SIG-M5 (cell line): ENCODE measurements around the gene SART3.

Experiments
- DNase-seq: peaks from one replicate; lab custom pipeline; 2025; lab: John Stamatoyannopoulos, UW

Gene SART3, protein sequence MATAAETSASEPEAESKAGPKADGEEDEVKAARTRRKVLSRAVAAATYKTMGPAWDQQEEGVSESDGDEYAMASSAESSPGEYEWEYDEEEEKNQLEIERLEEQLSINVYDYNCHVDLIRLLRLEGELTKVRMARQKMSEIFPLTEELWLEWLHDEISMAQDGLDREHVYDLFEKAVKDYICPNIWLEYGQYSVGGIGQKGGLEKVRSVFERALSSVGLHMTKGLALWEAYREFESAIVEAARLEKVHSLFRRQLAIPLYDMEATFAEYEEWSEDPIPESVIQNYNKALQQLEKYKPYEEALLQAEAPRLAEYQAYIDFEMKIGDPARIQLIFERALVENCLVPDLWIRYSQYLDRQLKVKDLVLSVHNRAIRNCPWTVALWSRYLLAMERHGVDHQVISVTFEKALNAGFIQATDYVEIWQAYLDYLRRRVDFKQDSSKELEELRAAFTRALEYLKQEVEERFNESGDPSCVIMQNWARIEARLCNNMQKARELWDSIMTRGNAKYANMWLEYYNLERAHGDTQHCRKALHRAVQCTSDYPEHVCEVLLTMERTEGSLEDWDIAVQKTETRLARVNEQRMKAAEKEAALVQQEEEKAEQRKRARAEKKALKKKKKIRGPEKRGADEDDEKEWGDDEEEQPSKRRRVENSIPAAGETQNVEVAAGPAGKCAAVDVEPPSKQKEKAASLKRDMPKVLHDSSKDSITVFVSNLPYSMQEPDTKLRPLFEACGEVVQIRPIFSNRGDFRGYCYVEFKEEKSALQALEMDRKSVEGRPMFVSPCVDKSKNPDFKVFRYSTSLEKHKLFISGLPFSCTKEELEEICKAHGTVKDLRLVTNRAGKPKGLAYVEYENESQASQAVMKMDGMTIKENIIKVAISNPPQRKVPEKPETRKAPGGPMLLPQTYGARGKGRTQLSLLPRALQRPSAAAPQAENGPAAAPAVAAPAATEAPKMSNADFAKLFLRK

GRCh38 chr12:108560752-108561719 is at the start of gene SART3:
SART3 (minus strand) TSS chr12:108561173; CDS start chr12:108561154, 19 bp downstream.
- peak; percentile 77 for DNase-seq

- DNase-seq: no peak
These were observed 49.4 kb upstream of the SART3 start for GRCh38 chr12:108610336-108610815.

GRCh38 chr12:108609537-108610335 is 48.8 kb upstream of the SART3 start:
- DNase-seq: no peak

DNA sequence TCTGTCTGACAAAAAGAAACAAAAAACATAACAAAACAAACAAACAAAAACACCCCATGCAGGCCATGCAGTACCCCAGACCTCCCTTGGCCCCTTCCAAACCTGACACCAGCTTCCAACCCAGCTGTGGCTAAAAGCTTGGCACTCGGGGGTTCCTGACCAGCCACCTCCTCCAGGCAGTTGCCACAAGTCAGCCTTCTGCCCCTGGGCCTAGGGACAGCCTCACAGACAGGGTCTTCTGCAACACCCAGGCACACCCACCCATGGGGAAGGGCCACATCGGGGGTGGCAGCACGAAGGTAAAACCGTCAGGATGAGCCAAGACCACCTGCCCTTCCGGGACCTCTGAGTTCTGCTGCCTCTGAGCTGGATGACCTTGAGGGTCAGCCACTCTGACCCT is 47.6 kb upstream of the SART3 start:
- no peak for DNase-seq

- no peak for DNase-seq
These were observed 47.1 kb upstream of the SART3 start for GRCh38 chr12:108607981-108608600.

DNA sequence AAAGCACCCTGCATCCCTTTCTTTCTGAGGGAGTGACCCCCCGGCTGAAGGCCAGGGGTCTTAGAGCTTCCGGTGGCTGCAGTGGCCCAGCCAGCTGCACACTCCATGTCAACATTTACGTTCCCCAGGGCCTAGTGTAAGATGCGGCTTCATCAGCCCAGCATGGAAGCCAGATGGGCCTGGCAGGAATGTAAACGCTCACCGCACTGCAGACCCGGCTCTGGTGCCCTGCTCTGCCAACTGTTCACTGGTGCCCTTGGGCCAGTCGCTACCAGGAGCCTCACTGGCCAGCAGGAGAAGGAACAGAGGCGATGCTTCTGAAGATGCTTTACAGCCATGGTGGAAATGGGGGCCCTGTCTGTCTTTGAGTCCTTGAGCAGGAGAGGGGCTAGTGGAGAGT is 45.5 kb upstream of the SART3 start:
- DNase-seq: no peak

GRCh38 chr12:108605690-108606406 is 44.9 kb upstream of the SART3 start:
- DNase-seq: no peak

GRCh38 chr12:108605000-108605689 is 44.2 kb upstream of the SART3 start:
- DNase-seq: no peak

DNA sequence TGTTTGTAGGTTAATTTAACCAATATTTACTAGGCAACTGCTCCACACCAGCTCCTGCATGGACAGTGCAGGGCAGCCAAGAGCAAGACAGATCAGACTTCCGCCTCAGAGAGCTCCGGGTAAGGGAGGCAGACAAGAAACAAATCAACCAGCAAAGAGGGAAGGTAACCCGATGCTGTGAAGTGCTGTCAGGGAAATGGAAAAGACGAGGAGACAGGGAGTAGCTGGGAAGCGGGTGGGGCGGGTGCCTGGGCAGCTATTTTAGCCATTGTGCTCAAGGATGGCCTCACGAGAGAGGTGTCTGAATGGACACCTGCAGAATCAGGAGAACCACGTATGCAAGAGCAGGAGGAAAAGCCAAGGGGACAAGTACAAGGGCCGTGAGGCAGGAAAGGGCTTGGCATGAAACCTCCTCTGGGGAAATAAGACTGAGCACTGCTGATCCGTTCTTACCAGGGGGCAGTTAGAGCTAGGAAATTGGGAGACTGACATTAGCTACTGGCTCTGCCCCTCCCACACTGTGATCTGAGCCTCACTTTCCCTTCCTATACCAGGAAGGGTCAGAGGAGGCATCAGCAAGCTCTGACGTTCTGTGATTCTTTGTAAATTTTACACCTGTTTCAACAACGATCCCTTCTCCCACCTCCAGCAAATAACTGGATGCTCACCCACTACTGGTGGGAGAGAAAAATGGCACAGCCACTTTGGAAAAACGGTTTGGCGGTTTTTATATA is 43.4 kb upstream of the SART3 start:
- DNase-seq: no peak

GRCh38 chr12:108603743-108604142 is 42.8 kb upstream of the SART3 start:
- no peak for DNase-seq

- DNase-seq: no peak
These were observed 42.2 kb upstream of the SART3 start for GRCh38 chr12:108602976-108603704.

DNA sequence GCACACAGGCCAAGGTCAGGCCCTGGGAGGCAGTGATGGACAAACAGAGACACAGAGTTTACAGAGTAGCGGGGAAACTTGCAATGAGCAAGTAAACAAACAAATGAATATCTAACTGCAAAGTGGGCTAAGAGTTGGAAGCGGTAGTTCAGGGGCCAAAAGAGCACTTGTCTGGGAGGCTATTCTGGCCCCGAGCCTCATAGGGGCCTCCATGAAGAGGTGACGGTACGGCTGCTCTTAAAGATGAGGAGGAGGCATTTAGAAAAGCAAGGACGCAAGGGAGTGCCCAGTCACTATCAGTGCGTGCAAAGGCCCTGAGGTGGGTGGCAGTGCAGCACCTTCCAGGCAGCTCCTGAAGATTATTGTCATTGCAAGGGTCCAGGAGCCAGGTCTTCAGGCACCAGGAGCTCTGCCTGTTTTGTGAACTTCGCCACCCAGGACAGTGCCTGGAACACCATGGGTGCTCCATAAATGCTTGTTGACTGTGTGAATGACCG is 41.3 kb upstream of the SART3 start:
- no peak for DNase-seq

- no peak for DNase-seq
These were observed 39.7 kb upstream of the SART3 start for GRCh38 chr12:108600702-108601007.

GRCh38 chr12:108599948-108600701 is 39.2 kb upstream of the SART3 start:
- no peak for DNase-seq

- DNase-seq: no peak
These were observed 38.6 kb upstream of the SART3 start for GRCh38 chr12:108599541-108599940.

DNA sequence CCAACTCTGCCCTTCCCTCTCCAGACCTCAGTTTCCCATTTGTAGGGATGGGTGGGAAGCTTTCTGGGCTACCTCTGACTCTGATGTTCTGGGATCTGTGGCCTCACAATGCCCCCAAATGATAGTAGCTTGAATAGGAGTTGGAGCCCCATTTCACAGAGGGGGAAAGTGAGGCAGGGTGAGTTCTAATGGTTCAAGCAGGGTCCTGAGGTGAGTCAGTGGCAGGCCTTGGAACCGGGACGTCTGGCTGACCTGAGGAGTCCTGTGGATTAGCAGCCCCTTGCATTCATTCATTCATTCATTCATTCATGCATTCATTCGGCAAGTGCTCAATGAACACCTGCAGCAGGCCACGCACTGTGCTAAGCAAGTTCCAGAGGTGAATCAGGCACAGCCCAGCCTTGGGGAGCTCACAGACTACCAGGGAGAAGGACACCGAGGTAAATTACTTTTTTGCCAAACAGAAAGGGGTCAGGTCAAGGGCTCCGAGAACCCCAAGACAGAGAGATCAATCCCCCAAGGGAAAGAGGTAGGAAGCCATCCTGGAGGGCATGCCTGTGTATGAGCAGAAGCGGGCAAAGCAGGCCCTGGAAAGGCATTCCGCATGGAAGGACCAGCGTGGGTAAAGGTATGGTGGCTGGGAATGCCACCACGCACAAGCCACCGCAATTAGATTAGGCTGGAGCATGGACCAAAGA is 37.7 kb upstream of the SART3 start:
- no peak for DNase-seq
